GM21390 (cell line): ENCODE data around the gene GRIK1.

ENCODE experiments used
- ATAC-seq: cut with Tn5 transposase; IDR thresholded peaks from one replicate; pipeline ENCODE4 v1.9.1; 2021; ENCODE audit not compliant: unreplicated experiment

Gene GRIK1

GRCh38 chr21:29829564-29830275 lies 110.1 kb downstream of the GRIK1 start:
- no peak for ATAC-seq

GRCh38 chr21:29827647-29828046 lies 112.1 kb downstream of the GRIK1 start:
- ATAC-seq: no peak

- ATAC-seq: no peak
Observed at GRCh38 chr21:29827236-29827635, 112.6 kb downstream of the GRIK1 start.

GRCh38 chr21:29826386-29826785 lies 113.4 kb downstream of the GRIK1 start:
- ATAC-seq: no peak

GRCh38 chr21:29825936-29826335 lies 113.9 kb downstream of the GRIK1 start:
- ATAC-seq: no peak

GRCh38 chr21:29825345-29825744 lies 114.5 kb downstream of the GRIK1 start:
- ATAC-seq: no peak

- no peak for ATAC-seq
Observed at GRCh38 chr21:29822064-29822463, 117.7 kb downstream of the GRIK1 start.

GRCh38 chr21:29821230-29821629 lies 118.6 kb downstream of the GRIK1 start:
- no peak for ATAC-seq

- ATAC-seq: no peak
Observed at GRCh38 chr21:29819675-29820326, 120.0 kb downstream of the GRIK1 start.

- no peak for ATAC-seq
Observed at GRCh38 chr21:29818383-29818921, 121.3 kb downstream of the GRIK1 start.

- no peak for ATAC-seq
Observed at GRCh38 chr21:29817450-29817849, 122.3 kb downstream of the GRIK1 start.

GRCh38 chr21:29812947-29813346 lies 126.8 kb downstream of the GRIK1 start:
- ATAC-seq: no peak

GRCh38 chr21:29810871-29811270 lies 128.9 kb downstream of the GRIK1 start:
- ATAC-seq: no peak

GRCh38 chr21:29808153-29808552 lies 131.6 kb downstream of the GRIK1 start:
- no peak for ATAC-seq

GRCh38 chr21:29805105-29805504 lies 134.7 kb downstream of the GRIK1 start:
- no peak for ATAC-seq

- ATAC-seq: no peak
Observed at GRCh38 chr21:29803191-29803590, 136.6 kb downstream of the GRIK1 start.

- no peak for ATAC-seq
Observed at GRCh38 chr21:29801122-29801521, 138.7 kb downstream of the GRIK1 start.

- no peak for ATAC-seq
Observed at GRCh38 chr21:29800056-29800455, 139.7 kb downstream of the GRIK1 start.

- no peak for ATAC-seq
Observed at GRCh38 chr21:29798840-29799239, 141.0 kb downstream of the GRIK1 start.

- ATAC-seq: no peak
Observed at GRCh38 chr21:29797155-29797554, 142.6 kb downstream of the GRIK1 start.

- no peak for ATAC-seq
Observed at GRCh38 chr21:29793712-29794111, 146.1 kb downstream of the GRIK1 start.

GRCh38 chr21:29789393-29789792 lies 150.4 kb downstream of the GRIK1 start:
- no peak for ATAC-seq
